UCSD-AML1 (cell line): ENCODE measurements around the gene PTTG1IP.
"Not testable (repeated sequence)": the region's sequence is repeated elsewhere in the genome, so short reads cannot be mapped to it uniquely, and the experiment has no call there.

Source experiments
- DNase-seq: peaks from one replicate; lab custom pipeline; 2025; ENCODE audit not compliant: unreplicated experiment; lab: John Stamatoyannopoulos, UW

Gene PTTG1IP

GRCh38 chr21:44883250-44883649, 9.8 kb upstream of the PTTG1IP start:
- DNase-seq: no peak

DNA sequence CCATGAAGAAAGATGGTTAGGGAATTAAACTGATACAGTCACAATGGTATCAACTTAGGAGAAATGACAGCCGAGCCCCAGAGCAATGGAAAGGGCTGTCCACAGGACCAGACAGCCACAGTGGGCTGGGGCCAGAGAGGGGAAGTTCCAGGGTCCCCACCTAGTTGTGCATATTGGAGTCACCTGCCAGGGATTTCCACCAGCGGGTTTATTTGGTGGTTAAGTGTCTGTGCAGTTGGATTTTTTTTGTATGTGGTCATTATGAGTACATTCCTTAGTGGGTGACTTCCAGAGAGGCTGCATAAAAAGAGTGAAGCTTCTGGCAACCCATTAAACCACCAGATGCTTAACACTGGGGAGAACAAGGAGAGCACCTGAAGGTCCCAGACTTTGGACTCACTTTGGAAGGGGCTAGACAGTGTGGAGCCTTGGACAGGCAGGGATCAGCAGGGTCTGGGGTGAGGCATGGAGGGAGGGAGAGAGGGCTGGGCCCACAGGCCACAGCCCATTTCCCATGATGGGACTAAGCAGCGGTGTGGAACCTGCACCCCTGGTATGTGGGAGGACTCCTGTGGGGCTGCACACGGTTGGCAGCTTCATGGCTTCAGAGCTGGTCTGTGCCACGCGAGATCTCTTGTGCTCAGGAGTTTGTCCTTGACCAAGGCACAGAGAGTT, 7.8 kb upstream of the PTTG1IP start:
- peak; percentile 54 for DNase-seq

DNA sequence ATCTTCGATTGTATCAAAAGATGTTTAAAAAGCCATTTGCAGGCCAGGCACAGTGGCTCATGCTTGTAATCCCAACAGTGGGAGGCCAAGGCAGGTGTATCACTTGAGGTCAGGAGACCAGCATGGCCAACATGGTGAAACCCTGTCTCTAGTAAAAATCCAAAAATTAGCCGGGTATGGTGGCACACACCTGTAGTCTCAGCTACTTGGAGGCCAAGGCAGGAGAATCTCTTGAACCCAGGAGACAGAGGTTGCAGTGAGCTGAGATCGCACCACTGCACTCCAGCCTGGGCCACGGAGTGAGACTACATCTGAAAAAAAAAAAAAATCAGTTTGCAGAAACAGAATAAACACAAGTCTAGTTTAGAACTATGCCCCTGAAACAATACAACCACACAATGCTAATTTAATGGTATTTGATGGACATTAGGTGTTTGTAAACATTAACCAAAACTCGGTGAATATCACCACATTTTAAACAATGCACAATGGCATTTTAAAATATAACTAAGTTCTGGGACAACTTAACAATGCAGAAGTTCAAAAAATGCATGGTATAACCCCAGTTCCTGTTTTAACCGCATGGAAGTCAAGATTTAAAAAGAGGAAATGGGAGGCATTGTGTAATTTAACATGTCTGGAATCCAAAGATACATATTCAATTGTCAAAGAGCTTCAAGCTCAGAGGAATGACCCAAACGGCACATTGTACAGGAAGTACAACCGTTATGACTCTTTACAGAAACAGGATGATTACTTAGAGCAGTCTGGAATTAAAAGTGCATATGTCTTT, 7.1 kb upstream of the PTTG1IP start:
- DNase-seq: no peak

- not testable (repeated sequence) for DNase-seq
Measured at GRCh38 chr21:44879238-44879637, 5.7 kb upstream of the PTTG1IP start.

DNA sequence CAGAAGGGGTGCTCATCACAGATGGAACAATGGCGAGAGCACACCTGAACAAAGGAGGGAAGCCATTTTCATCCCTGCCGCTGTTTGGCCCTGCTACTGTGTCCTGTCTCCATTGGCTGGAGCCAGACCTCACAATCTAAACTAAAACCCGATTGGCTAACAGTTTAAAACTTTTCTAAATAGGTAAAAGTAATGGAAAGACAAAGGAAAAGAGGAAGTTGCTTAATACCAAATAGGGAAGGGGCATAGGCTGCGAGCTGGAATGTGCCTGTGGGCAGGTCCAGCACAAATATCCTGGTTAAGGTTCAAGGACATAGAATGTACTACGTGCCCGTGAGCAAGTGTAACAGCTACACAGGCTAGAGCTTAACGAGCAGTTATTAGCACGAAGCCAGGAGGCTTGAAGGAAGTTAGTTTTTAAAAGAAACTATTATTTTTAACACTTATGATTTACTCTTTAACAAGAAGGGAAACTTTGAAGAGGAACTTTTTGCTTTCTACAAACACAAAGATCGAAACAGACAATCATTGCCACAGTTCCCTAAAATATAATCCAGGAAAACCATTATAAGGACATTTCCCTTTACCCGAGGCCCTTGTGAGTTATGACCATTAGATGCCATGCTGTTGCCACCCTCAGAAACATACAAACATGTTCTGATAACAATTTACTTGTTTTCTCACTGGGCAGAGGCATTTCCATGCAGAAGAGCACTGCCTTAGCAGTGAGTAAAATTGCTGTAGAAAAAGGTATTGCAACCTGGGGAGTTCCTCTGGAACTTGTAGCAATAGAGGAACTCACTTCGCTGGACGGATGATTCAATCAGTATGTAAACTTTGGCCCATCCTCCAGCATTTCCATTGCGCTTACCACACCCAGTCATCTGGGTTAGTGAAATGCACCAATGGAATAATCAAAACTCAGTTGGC, 4.8 kb upstream of the PTTG1IP start:
- DNase-seq: peak; percentile 50

- DNase-seq: no peak
Measured at GRCh38 chr21:44876849-44877575, 3.5 kb upstream of the PTTG1IP start.

DNA sequence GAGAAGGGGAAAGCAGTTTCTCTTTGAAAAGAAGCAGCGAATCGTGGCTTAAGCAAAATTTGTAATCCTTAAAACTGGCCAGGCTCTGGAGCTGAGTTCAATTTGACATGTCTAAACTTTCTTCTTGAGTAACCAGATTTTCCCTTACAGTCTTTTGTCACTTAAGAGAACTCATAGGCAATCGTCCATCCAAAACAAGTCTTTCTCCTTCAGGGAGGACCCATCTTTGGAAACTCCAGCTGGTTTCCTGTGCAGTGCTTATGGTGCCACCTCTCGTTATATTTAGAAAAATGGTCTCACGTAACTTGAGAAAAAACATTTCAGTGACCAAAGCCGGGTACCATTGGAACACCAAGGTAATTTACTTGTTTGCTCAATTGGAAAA, 1.8 kb upstream of the PTTG1IP start:
- DNase-seq: no peak

DNA sequence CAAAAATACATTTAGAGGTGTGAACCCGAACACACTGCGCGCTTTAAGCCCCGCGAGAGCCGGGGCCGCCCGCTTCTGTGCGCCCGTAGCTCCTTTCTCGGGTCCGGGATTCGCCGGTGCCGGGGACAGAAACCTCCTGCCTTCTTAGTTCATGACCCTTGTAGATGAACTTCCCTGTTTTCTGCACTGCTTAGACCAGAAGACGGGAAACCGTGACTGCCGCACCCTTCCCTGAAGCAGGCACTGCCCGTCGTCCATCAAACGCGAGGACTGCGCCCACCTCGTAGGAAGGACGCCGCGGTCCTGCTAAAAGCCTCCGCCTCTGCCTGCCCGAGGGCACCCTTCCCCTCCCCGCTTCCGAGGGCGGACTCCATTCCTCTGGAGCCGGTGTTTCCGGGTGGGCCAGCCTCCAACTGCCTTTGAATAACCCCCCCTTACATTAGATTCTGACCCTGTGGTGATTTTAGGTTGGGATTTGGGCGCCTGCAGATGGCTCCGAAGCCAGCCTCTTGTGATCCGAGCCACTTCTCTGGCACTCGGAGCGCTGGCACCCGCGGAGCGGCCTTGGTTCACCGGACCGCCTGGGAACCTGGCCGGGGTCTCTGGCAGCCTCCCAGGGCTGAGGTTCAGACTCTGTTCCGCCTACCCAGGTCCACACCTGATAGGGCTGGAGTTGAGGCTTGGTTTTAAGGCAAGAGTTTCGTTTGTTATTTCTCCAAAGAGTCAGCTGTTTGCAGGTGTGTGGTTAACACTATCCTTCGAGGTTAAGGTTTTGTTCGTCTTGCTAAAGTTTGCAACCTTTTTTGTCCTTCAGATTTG, 1.2 kb upstream of the PTTG1IP start:
- DNase-seq: peak; percentile 74

GRCh38 chr21:44874240-44874496, 678 bp upstream of the PTTG1IP start:
- no peak for DNase-seq

DNA sequence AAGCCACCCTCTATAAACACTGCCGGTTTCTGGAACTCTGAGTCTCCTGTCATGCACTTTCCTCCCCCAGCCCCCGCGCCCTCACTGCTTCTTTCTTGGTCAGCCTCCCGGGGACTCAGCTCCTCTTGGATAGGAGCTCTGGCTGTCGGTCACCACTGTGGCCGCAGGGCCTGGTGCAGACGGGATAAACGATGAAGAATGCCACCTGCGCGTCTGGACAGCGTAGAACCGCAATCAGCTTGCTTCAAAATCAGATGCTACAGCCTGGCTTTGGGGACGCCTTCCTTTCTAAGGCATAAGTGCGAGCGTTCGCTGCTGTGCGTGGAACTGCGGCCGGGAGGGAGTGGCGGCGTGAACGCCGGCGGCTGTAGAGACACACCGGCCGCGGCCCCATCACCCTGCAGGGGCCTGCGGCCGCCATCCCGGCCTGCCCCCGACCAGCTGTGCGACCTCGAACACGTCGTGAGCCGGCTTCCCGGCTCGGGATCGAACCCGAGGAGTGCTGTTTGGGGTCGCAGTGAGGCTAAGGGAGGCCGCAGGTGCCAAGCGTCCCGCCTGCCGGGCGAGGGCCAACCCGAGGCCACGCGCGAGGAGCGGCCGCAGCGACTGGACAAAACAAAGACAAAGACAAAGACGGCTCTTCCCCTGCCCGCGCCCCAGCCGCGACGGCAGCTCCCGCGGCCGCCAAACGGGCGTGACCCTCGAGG, 688 bp downstream of the PTTG1IP start:
- DNase-seq: no peak

- no peak for DNase-seq
Measured at GRCh38 chr21:44872323-44872648, 1.2 kb downstream of the PTTG1IP start.

- no peak for DNase-seq
Measured at GRCh38 chr21:44871576-44872269, 1.8 kb downstream of the PTTG1IP start.

DNA sequence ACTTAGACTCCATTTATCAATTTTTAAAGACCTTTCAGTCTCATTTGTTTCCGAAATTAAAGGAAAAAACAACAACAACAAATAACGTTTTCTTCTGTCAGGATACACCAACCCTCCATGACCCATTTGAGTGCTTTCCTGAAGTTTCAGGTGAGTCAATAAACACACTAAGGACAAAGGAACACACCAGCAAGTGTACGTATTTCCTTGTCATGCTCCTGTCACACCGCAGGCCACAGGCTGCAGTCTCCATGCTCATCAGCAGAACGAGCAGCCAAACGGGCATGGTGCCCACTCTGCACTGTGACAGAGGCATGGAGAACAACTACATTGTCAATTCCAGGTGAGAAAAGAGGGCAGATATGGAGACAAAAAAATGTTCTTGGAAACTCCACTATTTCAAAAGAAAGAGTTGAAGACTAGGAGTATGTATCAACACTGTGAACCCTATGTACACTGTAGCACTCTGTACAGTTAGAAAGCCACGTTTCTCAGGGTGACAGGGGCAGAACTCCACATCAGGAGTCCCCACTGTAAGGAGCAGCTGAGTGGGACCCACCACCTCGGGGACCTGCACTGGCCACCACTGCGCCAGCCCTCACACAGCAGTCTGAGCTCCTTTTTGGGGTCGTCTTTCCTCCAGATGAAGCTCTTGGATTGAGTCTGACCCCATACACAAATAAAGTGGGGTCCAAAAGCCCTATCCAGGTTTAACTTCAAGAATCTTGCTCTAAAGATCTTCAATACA, 2.6 kb downstream of the PTTG1IP start:
- DNase-seq: no peak

GRCh38 chr21:44869781-44870747, 3.4 kb downstream of the PTTG1IP start:
- DNase-seq: no peak

DNA sequence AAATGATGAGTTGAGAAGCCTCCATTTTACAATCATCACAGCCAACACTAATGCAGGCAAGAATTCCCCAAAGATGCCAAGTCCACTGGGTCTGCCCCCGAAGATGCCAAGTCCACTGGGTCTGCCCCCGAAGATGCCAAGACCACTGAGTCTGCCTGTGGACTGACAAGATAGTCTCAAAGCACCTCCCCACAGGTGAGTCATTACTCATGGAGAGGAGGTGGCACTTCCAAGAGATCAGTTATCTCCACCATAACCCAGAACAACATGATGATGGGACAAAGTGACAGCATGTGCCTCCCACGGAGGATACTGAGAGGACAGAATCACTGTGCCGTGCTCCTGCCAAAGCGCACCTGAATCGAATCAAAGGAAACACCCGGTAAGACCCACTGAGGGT, 4.8 kb downstream of the PTTG1IP start:
- DNase-seq: no peak

GRCh38 chr21:44867999-44868700, 5.3 kb downstream of the PTTG1IP start:
- DNase-seq: peak; percentile 37

DNA sequence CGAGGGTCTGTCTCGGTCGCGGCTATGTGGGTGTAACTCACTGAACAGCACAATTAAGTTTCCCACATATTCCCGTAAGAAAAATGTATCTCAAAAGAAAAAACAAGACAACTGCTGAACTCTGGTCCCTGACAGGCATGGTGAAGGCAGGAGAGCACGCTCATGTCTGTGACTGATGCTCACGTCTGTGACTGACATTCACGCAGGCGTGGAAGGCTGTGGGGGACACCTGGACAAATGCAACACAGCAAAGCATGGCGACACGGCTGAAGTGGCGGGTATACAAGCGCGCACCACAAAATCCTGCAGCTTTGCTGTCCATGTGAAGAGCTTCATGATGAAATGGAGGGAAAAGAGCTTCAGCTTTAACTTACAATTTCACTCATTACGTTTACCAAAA, 6.0 kb downstream of the PTTG1IP start:
- no peak for DNase-seq
